HEK293T (cell line): Measurements from ENCODE around the gene PITRM1.

ENCODE experiments used
- ARNT ChIP-seq: fragments of 450-650 bp; IDR thresholded peaks from 2 replicates; pipeline ENCODE4 v1.6.1; 2017; ENCODE audit warnings: mild to moderate bottlenecking
- BHLHE40 ChIP-seq: fragments of 450-650 bp; IDR thresholded peaks from 2 replicates; pipeline ENCODE4 v1.6.1; 2016; ENCODE audit warnings: mild to moderate bottlenecking, moderate library complexity, borderline replicate concordance
- CTBP1 ChIP-seq: fragments of 450-650 bp; IDR thresholded peaks from 2 replicates; pipeline ENCODE4 v1.6.1; 2016; ENCODE audit warnings: borderline replicate concordance
- ELF4 ChIP-seq: fragments of 450-650 bp; IDR thresholded peaks from 2 replicates; pipeline ENCODE4 v1.6.1; 2017; ENCODE audit warnings: antibody characterized with exemption
- FOXK2 ChIP-seq: fragments of 450-650 bp; IDR thresholded peaks from 2 replicates; pipeline ENCODE4 v1.6.1; 2016; ENCODE audit warnings: mild to moderate bottlenecking
- NFRKB ChIP-seq: fragments of 450-650 bp; IDR thresholded peaks from 2 replicates; pipeline ENCODE4 v1.6.1; 2016; ENCODE audit warnings: mild to moderate bottlenecking, moderate library complexity
- PKNOX1 ChIP-seq: fragments of 450-650 bp; IDR thresholded peaks from 2 replicates; pipeline ENCODE4 v1.6.1; 2016
- SP1 ChIP-seq: fragments of 450-650 bp; IDR thresholded peaks from 2 replicates; pipeline ENCODE4 v1.6.1; 2017
- TARDBP ChIP-seq: fragments of 450-650 bp; IDR thresholded peaks from 2 replicates; pipeline ENCODE4 v1.6.1; 2016

GRCh38 chr10:3113343-3113720 is 59.2 kb downstream of the PITRM1 start:
- TF ChIP-seq PKNOX1: no peak
- TF ChIP-seq ELF4: no peak
- no peak for TF ChIP-seq TARDBP
- no peak for TF ChIP-seq FOXK2
- no peak for TF ChIP-seq SP1
- TF ChIP-seq BHLHE40: no peak
- no peak for TF ChIP-seq CTBP1
- no peak for TF ChIP-seq ARNT
- TF ChIP-seq NFRKB: no peak
